Measurements from ENCODE around the gene UBA52.
A peak's percentile ranks its signal among the peaks of the same experiment; 100 is the strongest.
"Not testable (repeated sequence)": the region's sequence is repeated elsewhere in the genome, so short reads cannot be mapped to it uniquely, and the experiment has no call there.

Gene UBA52

GRCh38 chr19:18557411-18558201 lies 14.1 kb upstream of the UBA52 start, which contains the start of gene KXD1:
Gene KXD1 (plus strand): TSS chr19:18557870. CDS start chr19:18562057, 4,187 bp downstream.
- DNase-seq (ENCODE audit: low read depth in 2 of 2): peak; percentile 91 to 96

- no peak for DNase-seq (ENCODE audit: low read depth in 2 of 2)
Measured at GRCh38 chr19:18558202-18558555, 13.5 kb upstream of the UBA52 start.

GRCh38 chr19:18558604-18559003 lies 13.1 kb upstream of the UBA52 start:
- DNase-seq (ENCODE audit: low read depth in 2 of 2): no peak

DNA sequence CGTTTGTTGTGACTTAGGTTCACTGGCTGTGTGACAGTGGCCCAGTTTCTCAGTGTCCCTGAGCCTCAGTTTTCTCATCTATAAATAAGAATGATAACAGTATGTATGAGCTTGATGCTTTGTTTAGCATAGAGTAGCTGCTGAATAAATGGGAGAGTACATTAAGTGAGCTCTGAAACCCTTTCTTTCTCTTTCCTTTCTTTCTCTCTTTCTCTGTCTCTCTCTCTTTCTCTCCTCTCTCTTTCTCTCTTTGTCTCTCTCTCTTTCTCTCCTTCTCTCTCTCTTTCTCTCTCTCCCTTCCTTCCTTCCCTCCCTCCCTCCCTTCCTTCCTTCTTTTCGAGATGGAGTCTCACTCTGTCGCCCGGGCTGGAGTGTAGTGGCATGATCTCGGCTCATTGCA lies 12.0 kb upstream of the UBA52 start:
- no peak for DNase-seq (ENCODE audit: low read depth in 2 of 2)

DNA sequence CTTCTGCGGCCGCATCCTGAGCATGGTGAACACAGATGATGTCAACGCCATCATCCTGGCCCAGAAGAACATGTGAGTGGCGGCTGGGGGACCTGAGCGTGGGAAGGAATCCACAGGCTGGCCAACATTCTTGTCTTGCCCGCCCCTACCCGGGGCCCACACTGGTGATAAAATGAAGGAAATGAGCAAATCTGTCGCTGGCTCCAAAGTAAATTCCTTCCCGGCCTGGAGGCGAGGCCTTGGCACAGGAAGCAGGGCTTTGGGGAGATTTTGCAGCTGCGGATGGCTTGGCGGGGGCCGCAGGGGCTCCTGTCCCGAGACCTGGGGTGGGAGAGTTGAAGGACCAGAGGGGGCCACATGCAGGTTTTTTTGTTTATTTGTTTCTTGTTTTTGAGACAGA lies 9.6 kb upstream of the UBA52 start:
- no peak for DNase-seq (ENCODE audit: low read depth in 2 of 2)

GRCh38 chr19:18566953-18567352 lies 4.7 kb upstream of the UBA52 start:
- DNase-seq (ENCODE audit: low read depth in 2 of 2): no peak

GRCh38 chr19:18568367-18568766 lies 3.3 kb upstream of the UBA52 start:
- no peak for DNase-seq (ENCODE audit: low read depth in 2 of 2)

- DNase-seq (ENCODE audit: low read depth in 2 of 2): no peak
Measured at GRCh38 chr19:18574691-18575291, 3.1 kb downstream of the UBA52 start.

DNA sequence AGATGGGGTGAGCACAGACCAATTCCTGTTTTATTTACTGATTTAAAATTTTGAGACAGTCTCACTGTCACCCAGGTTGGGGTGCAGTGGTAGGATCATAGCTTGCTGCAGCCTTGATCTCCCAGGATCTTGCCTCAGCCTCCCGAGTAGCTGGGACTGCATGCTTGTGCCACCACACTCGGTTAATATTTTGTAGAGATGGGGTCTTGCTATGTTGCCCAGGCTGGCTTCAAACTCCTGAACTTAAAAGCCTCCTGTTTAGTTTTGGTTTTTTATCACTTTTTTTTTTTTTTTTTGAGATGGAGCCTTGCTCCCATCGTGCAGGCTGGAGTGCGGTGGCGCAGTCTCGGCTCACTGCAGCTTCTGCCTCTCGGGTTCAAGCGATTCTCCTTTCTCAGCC lies 4.7 kb downstream of the UBA52 start:
- DNase-seq (ENCODE audit: low read depth in 2 of 2): no peak

- no peak for DNase-seq (ENCODE audit: low read depth in 2 of 2)
Measured at GRCh38 chr19:18577365-18577914, 5.8 kb downstream of the UBA52 start.

DNA sequence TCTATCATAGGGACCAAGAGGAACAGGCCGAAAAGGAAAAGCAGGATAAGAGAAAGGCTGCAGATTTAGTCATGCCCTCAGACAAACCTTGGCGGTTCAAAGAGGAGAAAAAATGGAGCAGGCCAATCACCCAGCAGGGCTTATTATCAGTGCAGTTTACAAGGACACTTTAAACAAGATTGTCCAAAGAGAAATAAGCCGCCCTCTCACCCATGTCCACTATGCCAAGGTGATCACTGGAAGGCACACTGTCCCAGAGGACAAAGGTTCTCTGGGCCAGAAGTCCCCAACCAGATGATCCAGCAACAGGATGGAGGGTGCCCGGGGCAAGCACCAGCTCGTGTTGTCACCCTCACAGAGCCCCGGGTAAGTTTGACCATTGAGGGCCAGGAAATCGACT lies 8.7 kb downstream of the UBA52 start:
- DNase-seq (ENCODE audit: low read depth in 2 of 2): no peak

DNA sequence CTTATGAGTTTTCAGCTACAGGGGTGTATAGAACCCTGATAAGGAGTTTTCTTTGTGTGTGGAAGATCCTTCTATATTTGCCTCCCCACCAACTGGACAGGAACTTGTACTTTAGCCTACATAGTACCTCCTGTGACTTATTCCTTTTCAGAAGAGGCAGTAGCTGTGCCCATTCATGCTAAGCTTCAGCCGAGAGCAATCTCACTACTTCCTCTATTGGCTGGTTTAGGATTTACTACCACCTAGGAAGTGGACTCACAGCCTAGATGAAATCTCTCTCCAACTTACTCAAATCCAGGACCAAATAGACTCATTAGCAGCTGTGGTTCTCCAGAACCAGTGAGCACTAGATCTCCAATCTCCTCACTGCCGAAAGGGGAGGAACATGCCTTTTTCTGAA lies 14.6 kb downstream of the UBA52 start:
- no peak for DNase-seq (ENCODE audit: low read depth in 2 of 2)

GRCh38 chr19:18587561-18587960 lies 15.9 kb downstream of the UBA52 start:
- DNase-seq (ENCODE audit: low read depth in 2 of 2): no peak

- DNase-seq (ENCODE audit: low read depth in 2 of 2): no peak
Measured at GRCh38 chr19:18587962-18588610, 16.4 kb downstream of the UBA52 start.

- peak; percentile 87 to 88 for DNase-seq (ENCODE audit: low read depth in 2 of 2)
Measured at GRCh38 chr19:18588611-18589379, 17.1 kb downstream of the UBA52 start, which contains the start of gene REX1BD. Gene REX1BD (plus strand): TSS chr19:18588798. CDS start chr19:18588802, 4 bp downstream.

- peak; percentile 42 to 49 for DNase-seq (ENCODE audit: low read depth in 2 of 2)
Measured at GRCh38 chr19:18589380-18590272, 18.0 kb downstream of the UBA52 start.

DNA sequence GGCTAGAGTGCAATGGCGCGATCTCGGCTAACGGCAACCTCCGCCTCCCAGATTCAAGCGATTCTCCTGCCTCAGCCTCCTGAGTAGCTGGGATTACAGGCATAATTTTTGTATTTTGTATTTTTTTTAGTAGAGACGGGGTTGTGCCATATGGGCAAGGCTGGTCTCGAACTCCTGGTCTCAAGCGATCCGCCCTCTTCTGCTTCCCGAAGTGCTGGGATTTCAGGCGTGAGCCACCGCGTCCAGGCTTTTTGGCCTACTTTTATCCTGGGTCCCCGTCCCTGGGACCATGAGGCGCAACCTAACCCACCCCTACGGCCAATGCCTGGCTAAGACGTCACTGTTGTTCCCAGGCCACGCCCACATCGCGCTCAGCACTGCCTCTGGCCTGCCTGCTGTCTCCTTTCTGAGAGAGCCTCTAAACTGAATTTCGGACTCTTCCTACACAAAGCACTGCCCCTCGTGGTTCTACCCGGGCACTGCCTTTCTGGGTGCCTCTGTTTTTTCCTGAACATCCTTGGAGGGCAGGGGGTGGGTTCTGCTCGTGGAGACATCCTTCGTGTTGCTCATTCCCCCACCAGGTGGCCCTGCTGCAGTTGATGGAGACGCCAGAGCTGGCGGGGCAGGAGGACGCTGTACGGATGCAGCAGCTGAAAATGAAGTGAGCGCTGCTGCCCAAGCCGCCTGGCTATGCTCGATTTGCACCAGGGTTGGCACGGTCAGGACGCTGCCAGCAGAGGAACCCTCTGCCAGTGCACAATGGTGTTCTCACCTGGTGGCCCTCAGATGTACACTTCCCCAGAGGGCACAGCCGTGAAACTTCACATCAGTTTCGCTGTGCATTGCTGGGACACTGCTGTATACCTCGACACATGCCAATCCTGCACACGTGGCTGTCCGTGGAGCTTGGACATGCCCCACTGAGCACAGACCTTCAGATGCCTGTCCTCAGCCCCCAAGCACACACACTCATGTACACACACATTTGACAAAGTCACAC lies 18.9 kb downstream of the UBA52 start:
- no peak for DNase-seq (ENCODE audit: low read depth in 2 of 2)

- no peak for DNase-seq (ENCODE audit: low read depth in 2 of 2)
Measured at GRCh38 chr19:18591735-18592385, 20.2 kb downstream of the UBA52 start.

DNA sequence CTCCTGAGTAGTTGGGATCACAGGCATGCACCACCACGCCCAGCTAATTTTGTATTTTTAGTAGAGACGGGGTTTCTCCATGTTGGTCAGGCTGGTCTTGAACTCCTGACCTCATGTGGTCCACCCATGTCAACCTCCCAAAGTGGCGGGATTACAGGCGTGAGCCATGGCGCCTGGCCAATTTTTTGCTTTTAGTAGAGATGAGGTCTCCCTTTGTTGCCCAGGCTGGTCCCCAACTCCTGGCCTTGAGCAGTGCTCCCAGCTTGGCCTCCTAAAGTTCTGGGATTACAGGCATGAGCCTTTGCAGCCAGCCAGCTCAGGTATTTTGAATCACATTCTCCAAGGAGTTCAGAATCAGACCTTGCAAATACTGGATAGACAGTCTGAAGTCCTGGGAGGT lies 21.1 kb downstream of the UBA52 start:
- not testable (repeated sequence) for DNase-seq (ENCODE audit: low read depth in 2 of 2)
